IMR-90 (cell line): ENCODE data around the gene MCF2L. TPM values are rescaled to one million over a fixed set of nuclear protein-coding genes. Genes with fewer than 3 reads are reported as not detected.

ENCODE experiments used
- ATAC-seq: fragments of 200-7000 bp; cut with Tn5 transposase; 2 replicates; pipeline ENCODE4 v1.9.1; 2020; ENCODE audit warnings: low read depth, mild to moderate bottlenecking, moderate library complexity
- BruUV-seq: library from RNA; stranded (reverse); fragments of 400-500 nt; replicated peaks from 2 replicates; lab custom pipeline; 2021; lab: Mats Ljungman, UMichigan
- CTCF ChIA-PET: fragments of 300-600 bp; formaldehyde crosslinking; extraction: SDS; loops from one replicate; lab custom pipeline; 2021; ENCODE audit warnings: antibody characterized with exemption; lab: Yijun Ruan, JAX
- POLR2A ChIA-PET: fragments of 300-600 bp; sonication (Branson Sonifier 250); formaldehyde crosslinking; loops from one replicate; lab custom pipeline; 2022; ENCODE audit warnings: antibody characterized with exemption; ENCODE audit not compliant: unreplicated experiment; lab: Charles Lee
- DNase-seq: peaks from one replicate; pipeline ENCODE4 v3.0.0; 2013
- H2AFZ ChIP-seq: replicated peaks from 2 replicates; pipeline ENCODE3; 2013; ENCODE audit warnings: low read length, mild to moderate bottlenecking; ENCODE audit not compliant: poor library complexity
- H2AK5ac ChIP-seq: 2 replicates; pipeline ENCODE4 v1.6.1; 2013; ENCODE audit warnings: low read depth, low read length, inconsistent platforms
- H2AK9ac ChIP-seq: replicated peaks from 2 replicates; pipeline ENCODE3; 2013; ENCODE audit warnings: mild to moderate bottlenecking, low read depth, low read length, moderate library complexity; ENCODE audit not compliant: poor library complexity
- H2BK120ac ChIP-seq: 2 replicates; pipeline ENCODE4 v1.6.1; 2013; ENCODE audit warnings: low read depth, low read length, inconsistent platforms
- H2BK15ac ChIP-seq: 3 replicates; pipeline ENCODE4 v1.6.1; 2013; ENCODE audit warnings: low read depth, low read length, inconsistent platforms
- H2BK20ac ChIP-seq: 2 replicates; pipeline ENCODE4 v1.6.1; 2013; ENCODE audit warnings: low read depth, mild to moderate bottlenecking, inconsistent platforms, low read length, moderate library complexity
- H2BK5ac ChIP-seq: 2 replicates; pipeline ENCODE4 v1.6.1; 2013; ENCODE audit warnings: mild to moderate bottlenecking, low read depth, low read length, inconsistent platforms; ENCODE audit not compliant: poor library complexity, severe bottlenecking
- H3K14ac ChIP-seq: replicated peaks from 2 replicates; pipeline ENCODE4 v1.6.1; 2013; ENCODE audit warnings: low read depth, low read length, inconsistent platforms
- H3K18ac ChIP-seq: 2 replicates; pipeline ENCODE4 v1.6.1; 2013; ENCODE audit warnings: low read depth, low read length, control low read depth
- H3K23ac ChIP-seq: 2 replicates; pipeline ENCODE4 v1.6.1; 2013; ENCODE audit warnings: low read depth, low read length, inconsistent platforms
- H3K27ac ChIP-seq: 2 replicates; pipeline ENCODE4 v1.5.1; 2013; ENCODE audit warnings: mild to moderate bottlenecking, control low read depth, low read length; ENCODE audit not compliant: insufficient read depth
- H3K27me3 ChIP-seq: 2 replicates; pipeline ENCODE4 v1.6.1; 2013; ENCODE audit warnings: low read length; ENCODE audit not compliant: control insufficient read depth, insufficient read depth
- H3K36me3 ChIP-seq: 2 replicates; pipeline ENCODE4 v1.6.1; 2013; ENCODE audit warnings: low read length, mixed read lengths; ENCODE audit not compliant: control insufficient read depth, insufficient read depth
- H3K4ac ChIP-seq: 2 replicates; pipeline ENCODE4 v1.6.1; 2013; ENCODE audit warnings: low read depth, low read length, inconsistent platforms
- H3K4me1 ChIP-seq: 2 replicates; pipeline ENCODE4 v1.6.1; 2013; ENCODE audit warnings: low read length, mixed read lengths; ENCODE audit not compliant: control insufficient read depth, insufficient read depth
- H3K4me2 ChIP-seq: 2 replicates; pipeline ENCODE4 v1.6.1; 2013; ENCODE audit warnings: low read depth, mild to moderate bottlenecking, control low read depth, low read length, moderate library complexity
- H3K4me3 ChIP-seq: 2 replicates; pipeline ENCODE4 v1.5.1; 2013; ENCODE audit warnings: low read depth, mild to moderate bottlenecking, control low read depth, low read length, moderate library complexity; ENCODE audit not compliant: insufficient read depth
- H3K56ac ChIP-seq: 2 replicates; pipeline ENCODE4 v1.6.1; 2013; ENCODE audit warnings: low read length, inconsistent platforms; ENCODE audit not compliant: insufficient read depth; ENCODE audit errors: extremely low read depth
- H3K79me1 ChIP-seq, 2 experiments: 2 replicates each; pipeline ENCODE4 v1.6.1; 2013; ENCODE audit warnings: low read length in 2 of 2, inconsistent platforms in 1 of 2, low read depth in 1 of 2
- H3K9ac ChIP-seq: 2 replicates; pipeline ENCODE4 v1.6.1; 2013; ENCODE audit warnings: low read depth, low read length, control low read depth
- H3K9me1 ChIP-seq: 2 replicates; pipeline ENCODE4 v1.6.1; 2013; ENCODE audit warnings: low read length, inconsistent platforms; ENCODE audit not compliant: insufficient read depth
- H3K9me3 ChIP-seq: 2 replicates; pipeline ENCODE4 v1.6.1; 2013; ENCODE audit warnings: low read length; ENCODE audit not compliant: control insufficient read depth, insufficient read depth
- H4K20me1 ChIP-seq: 2 replicates; pipeline ENCODE4 v1.6.1; 2013; ENCODE audit warnings: low read length, inconsistent platforms; ENCODE audit not compliant: insufficient read depth
- H4K5ac ChIP-seq: 2 replicates; pipeline ENCODE4 v1.6.1; 2013; ENCODE audit warnings: mild to moderate bottlenecking, low read depth, low read length, control low read depth
- H4K8ac ChIP-seq, 2 experiments: 2 replicates each; pipeline ENCODE4 v1.6.1; 2013; ENCODE audit warnings: low read depth in 2 of 2, low read length in 2 of 2, control low read depth in 1 of 2, inconsistent platforms in 1 of 2
- H4K91ac ChIP-seq: 2 replicates; pipeline ENCODE4 v1.6.1; 2013; ENCODE audit warnings: low read depth, low read length, inconsistent platforms; ENCODE audit not compliant: insufficient read depth
- BHLHE40 ChIP-seq: fragments of 150-350 bp; IDR thresholded peaks from 2 replicates; pipeline ENCODE4 v1.6.1; 2016; ENCODE audit warnings: mild to moderate bottlenecking, low read depth, low read length
- MAZ ChIP-seq: IDR thresholded peaks from 2 replicates; pipeline ENCODE4 v1.6.1; 2012; ENCODE audit warnings: low read depth, mild to moderate bottlenecking, low read length, improper control_type of control experiment, moderate library complexity, borderline replicate concordance
- MXI1 ChIP-seq: IDR thresholded peaks from 2 replicates; pipeline ENCODE4 v1.6.1; 2012; ENCODE audit warnings: low read depth, mild to moderate bottlenecking, low read length, moderate library complexity, borderline replicate concordance
- WGBS, 2 experiments: methylation state at CpG; one replicate each; pipeline versions ENCODE4 v1.1.5 to v1.1.7; 2013; ENCODE audit warnings: missing lambda C conversion rate in 2 of 2; ENCODE audit not compliant: insufficient read length in 1 of 2; ENCODE audit errors: extremely low coverage in 2 of 2; 5-methylcytosine and 5-hydroxymethylcytosine counted together
- dilution Hi-C: fragments of 300-500 bp; cut with HindIII; formaldehyde crosslinking; loops from one replicate; pipeline ENCODE4 v1.14.3; 2018; ENCODE audit warnings: low sequenced_read_pairs; ENCODE audit not compliant: unreplicated experiment
- in situ Hi-C: fragments of 300-500 bp; cut with MboI; formaldehyde crosslinking; loops from 3 replicates; pipeline ENCODE4 v1.14.3; 2019; ENCODE audit warnings: low sequenced_read_pairs, inconsistent platforms, mixed read lengths
- intact Hi-C: fragments of 100-400 bp; cut with micrococcal nuclease; formaldehyde crosslinking; loops from 2 replicates; pipeline ENCODE4 v1.10.0; 2022
- polyA plus RNA-seq, 3 experiments: library from polyadenylated mRNA; depleted of rRNA; stranded (reverse); fragments of >200 nt; gene quantifications; 2 replicates each; pipeline ENCODE4 v1.2.3, GENCODE V29; 2012; ENCODE audit warnings: low replicate concordance in 1 of 3
- total RNA-seq: library from RNA; depleted of rRNA; stranded (reverse); fragments of >200 nt; gene quantifications from 2 replicates; pipeline ENCODE4 v1.2.3, GENCODE V29; 2012

The MCF2L gene
- total and polyA plus RNA-seq, 2 of the 4 experiments (the other 2 are of a cell fraction): 0.18 TPM; not detected in 1

DNA sequence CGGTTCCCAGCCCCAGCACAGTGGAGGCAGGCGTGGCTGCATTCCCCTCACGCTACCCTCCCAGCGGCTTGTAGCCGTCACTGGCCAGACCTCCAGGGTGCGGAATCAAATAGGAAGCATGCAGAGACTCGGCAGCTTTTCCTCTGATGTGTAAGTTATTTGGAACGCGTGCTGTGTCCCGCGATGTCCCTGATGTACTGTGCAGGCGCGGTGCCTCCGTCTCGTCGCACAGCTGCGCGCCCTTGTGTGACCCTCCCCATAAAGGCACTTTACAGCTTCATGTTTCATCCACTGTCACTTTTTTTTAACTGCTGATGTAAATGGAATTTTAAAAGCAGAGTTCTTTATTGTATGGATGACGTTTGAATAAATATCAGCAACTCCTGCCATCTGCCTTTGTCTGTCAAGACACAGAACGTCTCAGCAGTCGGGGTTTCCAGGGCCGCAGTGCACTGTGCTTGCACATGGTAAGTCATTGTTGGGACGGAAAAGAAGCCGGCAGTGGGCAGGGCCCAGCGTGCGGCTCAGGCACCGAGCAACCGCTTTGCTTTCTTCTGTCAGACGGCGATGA, 129.2 kb downstream of the MCF2L start:
- Histone ChIP-seq H3K4me3 (no peak overlapping the region), H2AFZ (peak overlapping the region; percentile 72)

More for the DNA sequence above, 129.2 kb downstream of the MCF2L start:
- intact Hi-C loops (no loop called here), dilution Hi-C loops (no loop called here), in situ Hi-C loops (no loop called here)
- Histone ChIP-seq H3K56ac (no peak overlapping the region; the same call in 1 of the 2 replicates), H4K20me1 (no peaks in the 10 kb centered on the region), H3K9me3 (no peaks in the 10 kb centered on the region), H4K5ac (no peak overlapping the region), H3K4me2 (peak overlapping the region; percentile 69), H4K8ac (no peak overlapping the region), H3K27ac (no peak overlapping the region), H3K79me1 (no peaks in the 10 kb centered on the region), H2AK5ac (no peak overlapping the region), H2AK9ac (peak overlapping the region; percentile 35), H4K91ac (no peak overlapping the region), H3K27me3 (peaks cover 29% of the 10 kb centered on the region), H2BK15ac (peak overlapping the region; percentile 74; the same call in 1 of the 3 replicates), H3K14ac (no peak overlapping the region), H3K36me3 (no peaks in the 10 kb centered on the region), H2BK120ac (no peak overlapping the region), H2BK20ac (no peak overlapping the region), H3K23ac (peak overlapping the region; percentile 26), H3K18ac (no peak overlapping the region), H3K9ac (no peak overlapping the region), H3K4me1 (0 out of 2 replicates have a peak, but pooled peaks cover 4% of the 10 kb centered on the region), H3K4ac (no peak overlapping the region), H2BK5ac (no peak overlapping the region), H3K9me1 (peaks cover 2% of the 10 kb centered on the region; the same call in 1 of the 2 replicates)
- no TSS peak for BruUV-seq
- WGBS, 2 experiments: 26% methylated on average over 10 of the region's 30 CpGs; no CpG with 5 or more reads in 1 of the 2 experiments
- TF ChIP-seq MXI1: peak; percentile 58; the same call in 1 of the 2 replicates
- peak; percentile 35; the same call in 1 of the 2 replicates for TF ChIP-seq BHLHE40
- TF ChIP-seq MAZ: no peak
- POLR2A ChIA-PET: no interaction called here
- CTCF ChIA-PET: interaction anchor here (1.0 kb wide), 1 partner anchor 33 kb away, joined by 3 read pairs; no protein-coding TSS in a partner anchor
- DNase-seq (peak; percentile 66), ATAC-seq (peak; percentile 98)
